OCI-LY7 (cell line): ENCODE results near the gene C1orf198. TPM values are rescaled to one million over a fixed set of nuclear protein-coding genes. Genes with fewer than 3 reads are reported as not detected.

ENCODE experiments used
- BruUV-seq: library from RNA; stranded (reverse); fragments of 400-500 nt; replicated peaks from 2 replicates; lab custom pipeline; 2021; lab: Mats Ljungman, UMichigan
- CTCF ChIA-PET: fragments of 300-600 bp; sonication (Branson Sonifier 250); formaldehyde crosslinking; loops from one replicate; lab custom pipeline; 2022; ENCODE audit warnings: antibody characterized with exemption; ENCODE audit not compliant: unreplicated experiment; lab: Charles Lee
- POLR2A ChIA-PET: fragments of 300-600 bp; sonication (Branson Sonifier 250); formaldehyde crosslinking; loops from one replicate; lab custom pipeline; 2022; ENCODE audit warnings: antibody characterized with exemption; lab: Charles Lee
- DNase-seq: peaks from one replicate; pipeline ENCODE4 v3.0.0-alpha.2; 2015; ENCODE audit warnings: low spot score
- H2AFZ ChIP-seq: fragments of 200-600 bp; sonication (generic), shearing (Covaris generic); 2 replicates; pipeline ENCODE4 v1.6.1; 2014; ENCODE audit warnings: mild to moderate bottlenecking, antibody characterized with exemption, low read length, moderate library complexity
- H3K27ac ChIP-seq: fragments of 200-600 bp; sonication (generic); 2 replicates; pipeline ENCODE4 v1.5.1; 2014; ENCODE audit warnings: mixed run types, low read depth, mild to moderate bottlenecking, moderate library complexity, low read length, inconsistent platforms; ENCODE audit not compliant: poor library complexity, severe bottlenecking
- H3K36me3 ChIP-seq: fragments of 200-600 bp; sonication (generic); 2 replicates; pipeline ENCODE4 v1.6.1; 2014; ENCODE audit warnings: mild to moderate bottlenecking, antibody characterized with exemption, low read length, moderate library complexity, mixed read lengths; ENCODE audit not compliant: insufficient read depth
- H3K4me1 ChIP-seq: fragments of 200-600 bp; sonication (generic); 2 replicates; pipeline ENCODE4 v1.5.1; 2014; ENCODE audit warnings: mild to moderate bottlenecking, low read length; ENCODE audit not compliant: insufficient read depth, poor library complexity, severe bottlenecking
- H3K4me2 ChIP-seq: fragments of 200-600 bp; sonication (generic); 2 replicates; pipeline ENCODE4 v1.6.1; 2014; ENCODE audit warnings: mild to moderate bottlenecking, low read length
- H3K4me3 ChIP-seq: fragments of 200-600 bp; sonication (generic); 2 replicates; pipeline ENCODE4 v1.5.1; 2014; ENCODE audit warnings: mild to moderate bottlenecking, low read depth, low read length; ENCODE audit not compliant: poor library complexity, severe bottlenecking
- H3K79me2 ChIP-seq: fragments of 200-600 bp; sonication (generic); 2 replicates; pipeline ENCODE4 v1.6.1; 2016; ENCODE audit warnings: low read depth, mild to moderate bottlenecking, low read length, moderate library complexity, mixed read lengths; ENCODE audit not compliant: insufficient read depth
- H3K9me2 ChIP-seq: fragments of 200-600 bp; sonication (generic); 2 replicates; pipeline ENCODE4 v1.6.1; 2016; ENCODE audit warnings: mild to moderate bottlenecking, low read length, mixed read lengths; ENCODE audit not compliant: insufficient read depth
- H3K9me3 ChIP-seq: fragments of 200-600 bp; sonication (generic); 2 replicates; pipeline ENCODE4 v1.6.1; 2014; ENCODE audit warnings: mild to moderate bottlenecking, mixed run types, low read length, mixed read lengths
- H4K20me1 ChIP-seq: fragments of 200-600 bp; sonication (generic); 2 replicates; pipeline ENCODE4 v1.6.1; 2014; ENCODE audit warnings: mild to moderate bottlenecking, antibody characterized with exemption, low read length, moderate library complexity, mixed read lengths; ENCODE audit not compliant: insufficient read depth
- EZH2phosphoT487 ChIP-seq: fragments of 200-600 bp; sonication (generic); IDR thresholded peaks from 2 replicates; pipeline ENCODE4 v1.6.1; 2018; ENCODE audit warnings: low read depth, borderline replicate concordance, mild to moderate bottlenecking, mixed run types, antibody characterized with exemption, low read length, moderate library complexity, mixed read lengths
- intact Hi-C: fragments of 100-400 bp; cut with micrococcal nuclease; formaldehyde crosslinking; loops from one replicate; pipeline ENCODE4 v1.10.0; 2022; ENCODE audit not compliant: unreplicated experiment
- total RNA-seq, 2 experiments: library from RNA; depleted of rRNA in 1 of 2; stranded (reverse); fragments of >200 nt in 1 of 2; shearing (Covaris generic) in 1 of 2; gene quantifications; 2 replicates each; pipeline ENCODE4 v1.2.3, GENCODE V29; 2014 to 2022
- TF ChIP-seq, protein P1 (sequence below): fragments of 200-600 bp; sonication (generic); conservative IDR thresholded peaks from 2 replicates; pipeline ENCODE4 v1.5.1; 2014; ENCODE audit warnings: mild to moderate bottlenecking, antibody characterized with exemption, low read length, moderate library complexity, mixed read lengths

C1orf198 gene
- total RNA-seq, 2 experiments from 2014 or later = 5.7 to 6.5 TPM

- H3K4me1 ChIP-seq = no peaks in the 10 kb centered on the region
- intact Hi-C loops = no loop called here
- no peak for DNase-seq
- ChIA-PET POLR2A (no interaction called here), CTCF (no interaction called here)
- no peaks in the 10 kb centered on the region for H3K9me2 ChIP-seq
- no TSS peak for BruUV-seq
- H3K4me3 ChIP-seq = no peak overlapping the region
- H3K4me2 ChIP-seq = no peak overlapping the region
- H4K20me1 ChIP-seq = no peaks in the 10 kb centered on the region; the same call in 1 of the 2 replicates
- no peaks in the 10 kb centered on the region for H3K79me2 ChIP-seq
- no peak for TF ChIP-seq EZH2phosphoT487
- TF ChIP-seq, protein P1, sequence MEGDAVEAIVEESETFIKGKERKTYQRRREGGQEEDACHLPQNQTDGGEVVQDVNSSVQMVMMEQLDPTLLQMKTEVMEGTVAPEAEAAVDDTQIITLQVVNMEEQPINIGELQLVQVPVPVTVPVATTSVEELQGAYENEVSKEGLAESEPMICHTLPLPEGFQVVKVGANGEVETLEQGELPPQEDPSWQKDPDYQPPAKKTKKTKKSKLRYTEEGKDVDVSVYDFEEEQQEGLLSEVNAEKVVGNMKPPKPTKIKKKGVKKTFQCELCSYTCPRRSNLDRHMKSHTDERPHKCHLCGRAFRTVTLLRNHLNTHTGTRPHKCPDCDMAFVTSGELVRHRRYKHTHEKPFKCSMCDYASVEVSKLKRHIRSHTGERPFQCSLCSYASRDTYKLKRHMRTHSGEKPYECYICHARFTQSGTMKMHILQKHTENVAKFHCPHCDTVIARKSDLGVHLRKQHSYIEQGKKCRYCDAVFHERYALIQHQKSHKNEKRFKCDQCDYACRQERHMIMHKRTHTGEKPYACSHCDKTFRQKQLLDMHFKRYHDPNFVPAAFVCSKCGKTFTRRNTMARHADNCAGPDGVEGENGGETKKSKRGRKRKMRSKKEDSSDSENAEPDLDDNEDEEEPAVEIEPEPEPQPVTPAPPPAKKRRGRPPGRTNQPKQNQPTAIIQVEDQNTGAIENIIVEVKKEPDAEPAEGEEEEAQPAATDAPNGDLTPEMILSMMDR = no peak
- H2AFZ ChIP-seq = no peak overlapping the region
- H3K9me3 ChIP-seq = no peaks in the 10 kb centered on the region
- no peaks in the 10 kb centered on the region for H3K36me3 ChIP-seq
- H3K27ac ChIP-seq = no peak overlapping the region
Measured at GRCh38 chr1:230896779-230897178, 28.5 kb upstream of the C1orf198 start.

- Histone ChIP-seq H3K4me2 (no peak overlapping the region), H3K36me3 (no peaks in the 10 kb centered on the region), H3K4me3 (no peak overlapping the region), H3K9me2 (no peaks in the 10 kb centered on the region), H3K9me3 (no peaks in the 10 kb centered on the region), H3K79me2 (no peaks in the 10 kb centered on the region), H4K20me1 (no peaks in the 10 kb centered on the region; the same call in 1 of the 2 replicates), H2AFZ (no peak overlapping the region), H3K27ac (no peak overlapping the region), H3K4me1 (no peaks in the 10 kb centered on the region)
- no peak for TF ChIP-seq EZH2phosphoT487
- TF ChIP-seq, protein P1 = no peak
- POLR2A ChIA-PET = interaction anchor here (1.1 kb wide), 1 partner anchor 9 kb away, joined by 3 read pairs; no protein-coding TSS in a partner anchor
- no peak for DNase-seq
- intact Hi-C loops = no loop called here
- BruUV-seq = no TSS peak
- CTCF ChIA-PET = interaction anchor here (0.5 kb wide), 1 partner anchor 145 kb away, joined by 3 read pairs; no protein-coding TSS in a partner anchor
Measured at GRCh38 chr1:230895452-230895851, 27.1 kb upstream of the C1orf198 start.

DNA sequence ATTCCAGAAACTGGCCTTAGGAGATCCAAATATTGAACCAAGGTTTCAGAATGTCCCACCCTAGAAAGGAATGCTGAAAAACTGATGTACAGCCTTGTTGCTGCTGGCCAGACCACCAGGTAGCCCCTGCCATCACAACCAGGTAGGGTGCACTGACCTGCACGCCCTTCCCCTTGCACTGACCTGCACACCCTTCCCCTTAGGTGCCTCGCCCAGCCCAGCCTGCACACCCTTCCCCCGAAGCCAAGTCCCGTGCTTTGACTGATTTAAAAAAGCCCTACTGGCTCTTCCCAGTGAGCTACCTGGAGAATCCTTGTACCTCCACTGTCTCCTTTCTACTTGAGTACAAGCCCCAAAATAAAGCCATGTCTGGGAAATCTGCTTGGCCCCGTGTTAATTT lies 26.3 kb upstream of the C1orf198 start:
- CTCF ChIA-PET = no interaction called here
- no peaks in the 10 kb centered on the region for H3K79me2 ChIP-seq
- H2AFZ ChIP-seq = no peak overlapping the region
- POLR2A ChIA-PET = no interaction called here
- TF ChIP-seq, protein P1 = no peak
- no peak for TF ChIP-seq EZH2phosphoT487
- H3K9me2 ChIP-seq = no peaks in the 10 kb centered on the region
- H3K36me3 ChIP-seq = no peaks in the 10 kb centered on the region
- no peak overlapping the region for H3K27ac ChIP-seq
- no peaks in the 10 kb centered on the region for H3K9me3 ChIP-seq
- H3K4me1 ChIP-seq = no peaks in the 10 kb centered on the region
- H3K4me3 ChIP-seq = no peak overlapping the region
- DNase-seq = no peak
- no TSS peak for BruUV-seq
- H3K4me2 ChIP-seq = no peak overlapping the region
- no peaks in the 10 kb centered on the region; the same call in 1 of the 2 replicates for H4K20me1 ChIP-seq
- intact Hi-C loops = no loop called here
